ENCODE results near the gene HSPA6. TPM values are rescaled to one million over a fixed set of nuclear protein-coding genes. Genes with fewer than 3 reads are reported as not detected.

Gene HSPA6
- polyA plus RNA-seq, 2 of the 4 experiments (the other 2 are of a cell fraction): 0.50 to 0.58 TPM

- WGBS (ENCODE audit: missing lambda C conversion rate): 71% methylated on average over 3 of the region's 3 CpGs
- H3K4me2 ChIP-seq: no peak overlapping the region
- H3K4me1 ChIP-seq: peaks cover 15% of the 10 kb centered on the region; the same call in 2 of the 3 replicates
- DNase-seq (ENCODE audit: low read depth in 1 of 2, low spot score in 1 of 2): no peak
- H3K27ac ChIP-seq: no peak overlapping the region
- CTCF ChIA-PET: interaction anchor here (0.6 to 5.1 kb wide), 6 partner anchors 15 to 553 kb away, joined by 3 to 65 read pairs (median 4); partner anchors contain the start of genes DUSP12 and FCGR2A
- H3K9me3 ChIP-seq: no peaks in the 10 kb centered on the region
- POLR2A ChIA-PET: no interaction called here
- FAIRE-seq: no peak
- no peak for TF ChIP-seq HMGXB4 (CRISPR knock-in tag; IDR thresholded peaks at IDR 0.05; ENCODE audit: borderline replicate concordance)
- TF ChIP-seq POLR2AphosphoS2 (conservative IDR thresholded peaks at IDR 0.05; ENCODE audit: low read length): no peak
- TF ChIP-seq TFCP2L1 (CRISPR knock-in tag; IDR thresholded peaks at IDR 0.05): no peak
- TF ChIP-seq ZFP36 (IDR thresholded peaks at IDR 0.05; ENCODE audit: borderline replicate concordance, partially characterized antibody): no peak
- no peak for TF ChIP-seq MAFK (IDR thresholded peaks at IDR 0.05; ENCODE audit: partially characterized antibody)
- TF ChIP-seq REST (IDR thresholded peaks at IDR 0.05): no peak
- no peak for TF ChIP-seq JUNB (IDR thresholded peaks at IDR 0.05)
- TF ChIP-seq EP300 (IDR thresholded peaks at IDR 0.05): no peak
- TF ChIP-seq MAZ (IDR thresholded peaks at IDR 0.05; ENCODE audit: borderline replicate concordance, low read depth, low read length): no peak
- no peak for TF ChIP-seq USF2 (IDR thresholded peaks at IDR 0.05)
- TF ChIP-seq ZSCAN20 (CRISPR knock-in tag; IDR thresholded peaks at IDR 0.05): no peak
- TF ChIP-seq POLR2A (IDR thresholded peaks at IDR 0.05; ENCODE audit: low read length): no peak
- no peak overlapping the region for H3K4me3 ChIP-seq
- ATAC-seq: peak; percentile 37 to 48; a peak in 4 of 6 replicates
Measured at GRCh38 chr1:161483361-161483760, 41.0 kb upstream of the HSPA6 start.

GRCh38 chr1:161484613-161485012 lies 39.7 kb upstream of the HSPA6 start:
- H3K27ac ChIP-seq: no peak overlapping the region
- no peak for DNase-seq (ENCODE audit: low read depth in 1 of 2, low spot score in 1 of 2)
- H3K4me1 ChIP-seq: peaks cover 15% of the 10 kb centered on the region; the same call in 2 of the 3 replicates
- CTCF ChIA-PET: interaction anchor here (1.1 to 5.1 kb wide), 6 partner anchors 11 to 264 kb away, joined by 3 to 65 read pairs (median 7); partner anchors contain the start of genes DUSP12 and HSPA6
- 32% methylated on average over 2 of the region's 2 CpGs for WGBS (ENCODE audit: missing lambda C conversion rate)
- FAIRE-seq: no peak
- no peak overlapping the region for H3K4me2 ChIP-seq
- peak in 1 of 2 experiments; percentile 60; a peak in 3 of 6 replicates for ATAC-seq
- POLR2A ChIA-PET: no interaction called here
- H3K9me3 ChIP-seq: no peaks in the 10 kb centered on the region
- TF ChIP-seq MAZ (IDR thresholded peaks at IDR 0.05; ENCODE audit: borderline replicate concordance, low read depth, low read length) (no peak), RAD21 (conservative IDR thresholded peaks at IDR 0.05 in 1 of 2, IDR thresholded peaks at IDR 0.05 in 1 of 2) (peak in 1 of 2 experiments; percentile 32; a peak in 1 of 5 replicates), ZSCAN20 (CRISPR knock-in tag; IDR thresholded peaks at IDR 0.05) (no peak)
- no peak overlapping the region for H3K4me3 ChIP-seq

Measured in A549 (cell line).